Subcutaneous abdominal adipose tissue (tissue), 5 donors: Measurements from ENCODE around the gene SLC16A7.
"Not testable (repeated sequence)": the region's sequence is repeated elsewhere in the genome, so short reads cannot be mapped to it uniquely, and the experiment has no call there.

Experiments
- H3K27ac ChIP-seq: one replicate; pipeline ENCODE4 v1.7.0; 2013; ENCODE audit warnings: low read depth, mild to moderate bottlenecking, inconsistent platforms, low read length, moderate library complexity
- H3K27me3 ChIP-seq, 5 donors: one replicate each; pipeline ENCODE4 v1.7.0; 2013; ENCODE audit warnings: low read length in 5 of 5, inconsistent platforms in 1 of 5; ENCODE audit not compliant: control insufficient read depth in 5 of 5, insufficient read depth in 4 of 5
- H3K36me3 ChIP-seq, 5 donors: one replicate each; pipeline ENCODE4 v1.7.0; 2013; ENCODE audit warnings: low read length in 5 of 5; ENCODE audit not compliant: control insufficient read depth in 5 of 5, insufficient read depth in 5 of 5
- H3K4me1 ChIP-seq, 5 donors: one replicate each; pipeline ENCODE4 v1.7.0; 2013; ENCODE audit warnings: low read length in 5 of 5, mild to moderate bottlenecking in 3 of 5, moderate library complexity in 1 of 5; ENCODE audit not compliant: control insufficient read depth in 5 of 5, insufficient read depth in 5 of 5
- H3K4me3 ChIP-seq, 5 donors: one replicate each; pipeline ENCODE4 v1.7.0; 2013; ENCODE audit warnings: low read length in 5 of 5, low read depth in 1 of 5
- H3K9ac ChIP-seq, 5 donors: one replicate each; pipeline ENCODE4 v1.7.0; 2013; ENCODE audit warnings: low read length in 5 of 5, mild to moderate bottlenecking in 4 of 5, moderate library complexity in 3 of 5
- H3K9me3 ChIP-seq, 5 donors: one replicate each; pipeline ENCODE4 v1.7.0; 2013; ENCODE audit warnings: low read length in 5 of 5; ENCODE audit not compliant: control insufficient read depth in 5 of 5
- donor health status: healthy.
- donor health status: healthy.
- donor health status: healthy.
- donor health status: healthy.
- donor health status: healthy.

SLC16A7 gene

GRCh38 chr12:59736786-59737185 lies 141.0 kb downstream of the SLC16A7 start:
- Histone ChIP-seq H3K9me3 (no peaks in the 10 kb centered on the region), H3K4me1 (peaks cover 0 to 29% (median 10%) of the 10 kb centered on the region in 5 donors), H3K36me3 (peaks cover 0 to 8% (median 7%) of the 10 kb centered on the region in 5 donors), H3K27ac (peak overlapping the region; percentile 56), H3K9ac (no peak overlapping the region), H3K4me3 (no peak overlapping the region), H3K27me3 (no peaks in the 10 kb centered on the region)

- peak overlapping the region in 3 of 5 donors; percentile 1 to 29 (median 29) for H3K4me3 ChIP-seq
- peaks cover 0 to 25% (median 10%) of the 10 kb centered on the region in 5 donors for H3K4me1 ChIP-seq
- H3K27ac ChIP-seq: peak overlapping the region; percentile 56
- peak overlapping the region in 2 of 5 donors; percentile 11 to 26 for H3K9ac ChIP-seq
- peaks cover 0 to 8% (median 7%) of the 10 kb centered on the region in 5 donors for H3K36me3 ChIP-seq
- H3K27me3 ChIP-seq: no peaks in the 10 kb centered on the region
- H3K9me3 ChIP-seq: no peaks in the 10 kb centered on the region
Measured at GRCh38 chr12:59737725-59738463, 142.1 kb downstream of the SLC16A7 start.

GRCh38 chr12:59742841-59743240 lies 147.0 kb downstream of the SLC16A7 start:
- no peaks in the 10 kb centered on the region for H3K27me3 ChIP-seq
- no peaks in the 10 kb centered on the region for H3K9me3 ChIP-seq
- H3K4me3 ChIP-seq: no peak overlapping the region
- H3K4me1 ChIP-seq: peaks cover 0 to 3% (median under 1%) of the 10 kb centered on the region in 5 donors
- H3K9ac ChIP-seq: no peak overlapping the region
- peaks cover 0 to 9% (median 6%) of the 10 kb centered on the region in 5 donors for H3K36me3 ChIP-seq
- no peak overlapping the region for H3K27ac ChIP-seq

DNA sequence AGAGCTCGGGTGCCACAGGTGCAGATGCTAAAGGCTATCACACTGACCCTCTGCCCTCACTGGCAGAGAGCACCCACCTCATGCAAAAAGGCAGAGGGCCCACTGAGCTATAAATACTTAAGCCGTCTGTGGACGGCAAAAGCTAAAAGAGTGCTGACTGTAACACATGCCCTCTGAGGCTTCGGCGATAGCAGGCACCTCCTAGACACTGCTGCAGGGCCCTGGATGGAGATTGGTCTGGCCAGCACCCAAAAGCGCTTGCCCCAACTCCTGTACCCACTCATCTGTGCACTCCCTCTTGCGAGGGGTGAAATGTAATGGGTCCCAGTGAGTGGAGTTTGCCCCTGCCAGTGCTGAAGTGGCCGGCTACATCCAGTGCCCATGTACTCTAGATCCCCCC lies 148.7 kb downstream of the SLC16A7 start:
- Histone ChIP-seq H3K27me3 (no peaks in the 10 kb centered on the region), H3K4me1 (no peaks in the 10 kb centered on the region), H3K9me3 (no peaks in the 10 kb centered on the region), H3K9ac (no peak overlapping the region), H3K27ac (no peak overlapping the region), H3K4me3 (no peak overlapping the region), H3K36me3 (peaks cover 3 to 13% (median 7%) of the 10 kb centered on the region in 5 donors)

GRCh38 chr12:59751091-59751490 lies 155.3 kb downstream of the SLC16A7 start:
- not testable (repeated sequence) for H3K36me3 ChIP-seq, H3K4me1 ChIP-seq, H3K27me3 ChIP-seq, H3K9me3 ChIP-seq, H3K9ac ChIP-seq, H3K4me3 ChIP-seq, H3K27ac ChIP-seq

DNA sequence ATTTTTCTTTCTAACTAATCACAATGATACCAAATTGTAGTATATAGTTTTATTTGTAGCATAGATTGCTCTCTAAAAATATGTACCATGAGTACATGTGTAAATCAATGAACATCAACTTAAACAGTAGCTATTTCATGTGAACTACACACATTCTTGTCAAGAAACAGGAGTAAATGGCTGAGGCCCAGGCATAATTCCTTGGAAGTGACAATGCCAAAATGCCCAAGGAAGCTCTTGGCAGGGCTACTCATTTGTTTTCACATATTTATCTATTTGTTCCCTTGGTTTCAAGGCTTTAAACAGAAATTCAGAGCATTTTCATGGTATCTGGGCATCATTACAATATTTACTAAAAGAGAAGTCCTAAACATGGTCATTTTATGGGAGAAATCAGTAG lies 165.7 kb downstream of the SLC16A7 start:
- H3K9ac ChIP-seq: no peak overlapping the region
- no peak overlapping the region for H3K27ac ChIP-seq
- peaks cover 0 to 6% (median 0%) of the 10 kb centered on the region in 5 donors for H3K4me1 ChIP-seq
- H3K4me3 ChIP-seq: no peak overlapping the region
- no peaks in the 10 kb centered on the region for H3K27me3 ChIP-seq
- H3K36me3 ChIP-seq: peaks cover 0 to 4% (median 0%) of the 10 kb centered on the region in 5 donors
- H3K9me3 ChIP-seq: no peaks in the 10 kb centered on the region

DNA sequence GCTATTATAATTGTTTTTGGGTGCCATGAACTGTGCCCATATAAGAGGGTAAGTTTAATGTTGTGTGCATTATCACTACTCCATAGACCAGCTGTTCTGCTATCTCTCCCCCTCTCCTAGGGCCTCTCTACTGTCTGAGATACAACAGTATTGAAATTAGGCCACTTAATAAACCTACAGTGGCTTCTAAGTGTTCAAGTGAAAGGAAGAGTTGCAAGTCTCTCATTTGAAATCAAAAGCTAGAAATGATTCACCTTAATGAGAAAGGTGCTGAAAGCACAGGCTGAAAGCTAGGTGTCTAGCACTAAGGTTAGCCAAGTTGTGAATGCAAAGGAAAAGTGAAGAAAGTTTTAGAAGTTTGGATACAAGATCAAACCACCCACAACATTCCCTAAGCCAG lies 168.0 kb downstream of the SLC16A7 start:
- no peaks in the 10 kb centered on the region for H3K27me3 ChIP-seq
- peaks cover 0 to 12% (median 0%) of the 10 kb centered on the region in 5 donors for H3K4me1 ChIP-seq

GRCh38 chr12:59768031-59768430 lies 172.2 kb downstream of the SLC16A7 start:
- peaks cover 0 to 13% (median 2%) of the 10 kb centered on the region in 5 donors for H3K36me3 ChIP-seq
- no peaks in the 10 kb centered on the region for H3K27me3 ChIP-seq
- H3K4me3 ChIP-seq: no peak overlapping the region
- no peak overlapping the region for H3K9ac ChIP-seq
- peaks cover 0 to 6% (median 0%) of the 10 kb centered on the region in 5 donors for H3K4me1 ChIP-seq
- no peak overlapping the region for H3K27ac ChIP-seq
- peaks cover 0 to 4% (median 0%) of the 10 kb centered on the region in 5 donors for H3K9me3 ChIP-seq

More for the DNA sequence above, 168.0 kb downstream of the SLC16A7 start:
- Histone ChIP-seq H3K9me3 (peaks cover 0 to 4% (median 0%) of the 10 kb centered on the region in 5 donors), H3K36me3 (peaks cover 0 to 4% (median 0%) of the 10 kb centered on the region in 5 donors), H3K9ac (no peak overlapping the region), H3K27ac (no peak overlapping the region), H3K4me3 (no peak overlapping the region)

DNA sequence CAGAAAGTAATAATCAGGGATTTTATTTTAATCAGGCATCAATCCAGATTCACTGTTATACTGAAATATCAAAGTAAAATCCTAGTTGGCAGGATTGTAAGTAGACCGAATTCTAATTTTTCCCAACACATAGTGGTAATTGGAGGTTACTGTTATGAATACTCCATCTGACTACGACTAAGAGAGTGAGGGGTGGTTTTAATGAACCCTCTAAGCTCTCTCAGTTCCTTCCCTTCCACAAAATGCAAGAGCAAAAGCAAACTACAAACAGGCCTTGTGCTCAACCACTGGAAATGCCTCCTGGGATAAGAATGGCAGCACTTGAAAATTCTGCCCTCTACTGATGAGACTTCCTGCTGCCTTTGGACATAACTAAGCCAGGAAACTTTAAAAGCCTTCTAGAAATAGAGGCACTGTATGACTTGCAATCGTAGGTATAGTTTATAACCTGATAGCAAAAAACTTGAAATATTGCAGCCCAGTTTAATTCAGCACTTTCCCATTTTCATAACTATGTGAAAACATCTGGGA lies 184.8 kb downstream of the SLC16A7 start:
- no peak overlapping the region for H3K4me3 ChIP-seq
- no peak overlapping the region for H3K9ac ChIP-seq
- H3K36me3 ChIP-seq: peaks cover 0 to 15% (median 7%) of the 10 kb centered on the region in 5 donors

DNA sequence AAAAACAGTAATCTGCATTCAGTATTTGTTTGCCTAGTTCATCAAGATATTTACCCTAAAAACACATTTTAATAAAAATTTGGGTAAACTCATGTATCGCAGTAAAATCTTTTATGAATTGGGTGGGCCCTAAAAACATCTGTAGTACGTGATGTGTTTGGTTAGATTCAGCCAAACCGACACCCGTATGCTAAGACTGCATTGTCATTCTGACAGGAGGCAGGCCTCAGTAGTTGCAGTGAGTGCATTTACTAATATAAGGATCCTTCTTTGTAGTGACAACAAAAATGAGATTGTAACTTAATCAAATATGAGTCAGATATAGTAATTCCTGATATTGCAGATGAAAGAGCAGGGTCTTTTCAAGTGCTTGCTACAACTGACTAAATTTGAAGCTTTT lies 191.8 kb downstream of the SLC16A7 start:
- Histone ChIP-seq H3K4me1 (no peaks in the 10 kb centered on the region), H3K36me3 (peaks cover 4 to 9% (median 6%) of the 10 kb centered on the region in 5 donors), H3K9me3 (peaks cover 0 to 5% (median 0%) of the 10 kb centered on the region in 5 donors), H3K27ac (peak overlapping the region; percentile 6), H3K9ac (no peak overlapping the region), H3K4me3 (no peak overlapping the region), H3K27me3 (no peaks in the 10 kb centered on the region)

More for the DNA sequence above, 184.8 kb downstream of the SLC16A7 start:
- Histone ChIP-seq H3K27ac (no peak overlapping the region), H3K4me1 (no peaks in the 10 kb centered on the region), H3K9me3 (no peaks in the 10 kb centered on the region), H3K27me3 (no peaks in the 10 kb centered on the region)
